Fibroblast of lung (primary cell): ENCODE results near the gene CFAP119. TPM values are rescaled to one million over a fixed set of nuclear protein-coding genes. Genes with fewer than 3 reads are reported as not detected.

Experiments used
- DNase-seq, 2 donors: peaks; one replicate each; pipeline versions ENCODE4 v3.0.0 to v3.0.0-alpha.2; 2010; ENCODE audit warnings: low read depth in 2 of 2
- H2AFZ ChIP-seq: 2 replicates; pipeline ENCODE4 v1.5.1; 2012; ENCODE audit warnings: low read length, control low read depth, inconsistent platforms
- H3K27ac ChIP-seq: 2 replicates; pipeline ENCODE4 v1.5.1; 2011; ENCODE audit warnings: low read length, control low read depth; ENCODE audit not compliant: insufficient read depth
- H3K27me3 ChIP-seq: 2 replicates; pipeline ENCODE4 v1.5.1; 2011; ENCODE audit warnings: mild to moderate bottlenecking, low read length; ENCODE audit not compliant: control insufficient read depth, insufficient read depth
- H3K36me3 ChIP-seq: 2 replicates; pipeline ENCODE4 v1.5.1; 2011; ENCODE audit warnings: low read length; ENCODE audit not compliant: control insufficient read depth, insufficient read depth
- H3K4me1 ChIP-seq: 2 replicates; pipeline ENCODE4 v1.5.1; 2011; ENCODE audit warnings: low read length; ENCODE audit not compliant: control insufficient read depth, insufficient read depth; ENCODE audit errors: extremely low read depth
- H3K4me2 ChIP-seq: 2 replicates; pipeline ENCODE4 v1.5.1; 2011; ENCODE audit warnings: low read length, control low read depth; ENCODE audit not compliant: insufficient read depth; ENCODE audit errors: extremely low read depth
- H3K4me3 ChIP-seq, 4 experiments: fragments of 200-600 bp in 1 of 4; sonication (generic) in 1 of 4; replicated peaks in 1 of 4; 2 replicates each; pipeline ENCODE4 v1.5.1; 2011 to 2016; ENCODE audit warnings: low read length in 4 of 4, low read depth in 3 of 4, mild to moderate bottlenecking in 3 of 4, control low read depth in 2 of 4, inconsistent platforms in 1 of 4, mixed read lengths in 1 of 4; ENCODE audit not compliant: insufficient read depth in 1 of 4; ENCODE audit errors: control extremely low read depth in 1 of 4
- H3K79me2 ChIP-seq: 2 replicates; pipeline ENCODE4 v1.5.1; 2012; ENCODE audit warnings: mild to moderate bottlenecking, low read length, inconsistent platforms; ENCODE audit not compliant: control insufficient read depth, insufficient read depth
- H3K9ac ChIP-seq: 2 replicates; pipeline ENCODE4 v1.5.1; 2011; ENCODE audit warnings: mild to moderate bottlenecking, low read length, control low read depth; ENCODE audit not compliant: insufficient read depth
- H3K9me3 ChIP-seq: 2 replicates; pipeline ENCODE4 v1.5.1; 2012; ENCODE audit warnings: low read depth, low read length; ENCODE audit not compliant: control insufficient read depth, insufficient read depth
- H4K20me1 ChIP-seq: 2 replicates; pipeline ENCODE4 v1.5.1; 2011; ENCODE audit warnings: low read length; ENCODE audit not compliant: control insufficient read depth, insufficient read depth; ENCODE audit errors: extremely low read depth
- CTCF ChIP-seq, 2 donors: IDR thresholded peaks in 1 of 2; conservative IDR thresholded peaks in 1 of 2; 1 replicate in 1 of 2; 2 replicates in 1 of 2; pipeline ENCODE4 v1.5.1; 2011 to 2012; ENCODE audit warnings: low read length in 2 of 2, control low read depth in 1 of 2, inconsistent platforms in 1 of 2, low read depth in 1 of 2, mild to moderate bottlenecking in 1 of 2
- EZH2 ChIP-seq: IDR thresholded peaks from 2 replicates; pipeline ENCODE4 v1.5.1; 2012; ENCODE audit warnings: low read length, control low read depth, mild to moderate bottlenecking; ENCODE audit errors: missing control alignments
- polyA plus RNA-seq, 2 donors: library from polyadenylated mRNA; depleted of rRNA in 1 of 2; stranded (reverse) in 1 of 2; unstranded in 1 of 2; fragments of >200 nt; gene quantifications; 2 replicates each; pipeline ENCODE4 v1.2.1, GENCODE V29; 2011 to 2012; ENCODE audit warnings: missing spikeins in 1 of 2
- total RNA-seq: library from RNA; depleted of rRNA; stranded (reverse); fragments of >200 nt; gene quantifications from 2 replicates; pipeline ENCODE4 v1.2.1, GENCODE V29; 2014

CFAP119 gene
- total and polyA plus RNA-seq, 2 donors (not counting 1 experiment from before 2014, with no cell fraction given): 1.3 to 1.5 TPM

- Histone ChIP-seq H3K4me1 (peaks cover 14% of the 10 kb centered on the region), H4K20me1 (no peaks in the 10 kb centered on the region), H2AFZ (no peak overlapping the region), H3K27me3 (no peaks in the 10 kb centered on the region), H3K4me3 (no peak overlapping the region), H3K9ac (no peak overlapping the region), H3K27ac (no peak overlapping the region), H3K36me3 (peaks cover 48% of the 10 kb centered on the region), H3K9me3 (no peaks in the 10 kb centered on the region), H3K79me2 (peaks cover 26% of the 10 kb centered on the region), H3K4me2 (no peak overlapping the region)
- TF ChIP-seq CTCF (conservative IDR thresholded peaks at IDR 0.05 in 1 of 2, IDR thresholded peaks at IDR 0.05 in 1 of 2; ENCODE audit: low read depth in 1 of 2, low read length in 2 of 2): no peak
- TF ChIP-seq EZH2: no peak
- DNase-seq: no peak
Measured at GRCh38 chr16:30764816-30765465, 3.1 kb upstream of the CFAP119 start.

- Histone ChIP-seq H3K4me1 (peaks cover 14% of the 10 kb centered on the region), H3K4me3 (no peak overlapping the region), H3K9ac (no peak overlapping the region), H3K27me3 (no peaks in the 10 kb centered on the region), H3K4me2 (no peak overlapping the region), H3K79me2 (peaks cover 26% of the 10 kb centered on the region), H3K9me3 (no peaks in the 10 kb centered on the region), H3K36me3 (peaks cover 44% of the 10 kb centered on the region), H4K20me1 (no peaks in the 10 kb centered on the region), H2AFZ (no peak overlapping the region), H3K27ac (no peak overlapping the region)
- TF ChIP-seq EZH2 (no peak), CTCF (conservative IDR thresholded peaks at IDR 0.05 in 1 of 2, IDR thresholded peaks at IDR 0.05 in 1 of 2; ENCODE audit: low read depth in 1 of 2, low read length in 2 of 2) (no peak)
- DNase-seq: no peak
Measured at GRCh38 chr16:30764086-30764485, 2.2 kb upstream of the CFAP119 start.

- Histone ChIP-seq H3K27ac (peak overlapping the region; percentile 92), H3K4me3 (peak overlapping the region; percentile 84 to 95 (median 88)), H3K79me2 (peaks cover 26% of the 10 kb centered on the region), H3K36me3 (peaks cover 35% of the 10 kb centered on the region), H3K9ac (peak overlapping the region; percentile 87), H2AFZ (no peak overlapping the region), H3K4me2 (peak overlapping the region; percentile 91), H3K4me1 (peaks cover 14% of the 10 kb centered on the region), H3K9me3 (no peaks in the 10 kb centered on the region), H4K20me1 (no peaks in the 10 kb centered on the region), H3K27me3 (no peaks in the 10 kb centered on the region)
- TF ChIP-seq EZH2: no peak
- TF ChIP-seq CTCF (conservative IDR thresholded peaks at IDR 0.05 in 1 of 2, IDR thresholded peaks at IDR 0.05 in 1 of 2; ENCODE audit: low read depth in 1 of 2, low read length in 2 of 2): no peak
- DNase-seq: no peak
Measured at GRCh38 chr16:30762991-30763725, 1.3 kb upstream of the CFAP119 start.
